ENCODE data around the gene AKAIN1.

AKAIN1 gene

DNA sequence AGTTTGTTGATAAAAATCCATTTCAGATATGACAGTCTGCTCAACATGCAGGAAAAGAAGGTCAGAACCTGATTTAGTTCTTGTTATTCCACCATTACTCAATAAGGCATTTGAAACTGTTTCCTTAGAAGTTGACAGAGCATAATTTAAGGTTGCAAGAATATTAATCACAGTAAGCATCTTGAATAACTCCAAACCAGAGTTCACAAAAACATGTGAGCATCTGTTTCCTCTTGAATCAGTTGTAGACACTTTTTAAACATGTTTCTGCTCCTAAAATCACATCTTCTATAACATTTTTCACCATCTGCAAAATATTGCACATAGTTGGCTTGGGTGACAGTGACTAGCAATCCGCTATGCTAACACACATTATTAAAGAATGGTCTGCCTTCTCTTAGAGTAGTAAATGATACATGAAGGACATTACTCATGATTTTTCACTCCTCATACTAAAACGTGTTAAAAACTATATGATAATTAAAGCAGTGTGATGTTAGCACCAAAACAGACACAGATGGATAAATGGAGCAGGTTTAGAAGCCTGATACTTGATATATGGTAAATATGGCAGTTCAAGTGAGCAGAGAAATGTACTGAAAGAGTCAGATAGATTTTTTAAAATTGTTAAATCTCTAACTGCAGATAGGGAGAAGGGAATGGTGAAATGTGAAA lies 30.3 kb downstream of the AKAIN1 start:
- H3K9me2 ChIP-seq (ENCODE audit: low read depth, low read length): no peaks in the 10 kb centered on the region
- no peaks in the 10 kb centered on the region for H3K9me3 ChIP-seq (ENCODE audit: low read length)
- H3K36me3 ChIP-seq (ENCODE audit: insufficient read depth, low read length): no peaks in the 10 kb centered on the region
- H3K4me1 ChIP-seq (ENCODE audit: insufficient read depth, low read length, severe bottlenecking): peaks cover 13% of the 10 kb centered on the region
- no peak for TF ChIP-seq EZH2 (IDR thresholded peaks at IDR 0.05; ENCODE audit: borderline replicate concordance, low read length)
- TF ChIP-seq, protein P1, sequence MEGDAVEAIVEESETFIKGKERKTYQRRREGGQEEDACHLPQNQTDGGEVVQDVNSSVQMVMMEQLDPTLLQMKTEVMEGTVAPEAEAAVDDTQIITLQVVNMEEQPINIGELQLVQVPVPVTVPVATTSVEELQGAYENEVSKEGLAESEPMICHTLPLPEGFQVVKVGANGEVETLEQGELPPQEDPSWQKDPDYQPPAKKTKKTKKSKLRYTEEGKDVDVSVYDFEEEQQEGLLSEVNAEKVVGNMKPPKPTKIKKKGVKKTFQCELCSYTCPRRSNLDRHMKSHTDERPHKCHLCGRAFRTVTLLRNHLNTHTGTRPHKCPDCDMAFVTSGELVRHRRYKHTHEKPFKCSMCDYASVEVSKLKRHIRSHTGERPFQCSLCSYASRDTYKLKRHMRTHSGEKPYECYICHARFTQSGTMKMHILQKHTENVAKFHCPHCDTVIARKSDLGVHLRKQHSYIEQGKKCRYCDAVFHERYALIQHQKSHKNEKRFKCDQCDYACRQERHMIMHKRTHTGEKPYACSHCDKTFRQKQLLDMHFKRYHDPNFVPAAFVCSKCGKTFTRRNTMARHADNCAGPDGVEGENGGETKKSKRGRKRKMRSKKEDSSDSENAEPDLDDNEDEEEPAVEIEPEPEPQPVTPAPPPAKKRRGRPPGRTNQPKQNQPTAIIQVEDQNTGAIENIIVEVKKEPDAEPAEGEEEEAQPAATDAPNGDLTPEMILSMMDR (IDR thresholded peaks at IDR 0.05; ENCODE audit: low read length): no peak
- no peaks in the 10 kb centered on the region for H3F3A ChIP-seq (ENCODE audit: insufficient read depth, low read length)
- H3K4me3 ChIP-seq (ENCODE audit: low read depth, low read length, poor library complexity, severe bottlenecking): no peak overlapping the region
- H3K4me2 ChIP-seq (ENCODE audit: low read length): no peak overlapping the region
- no peaks in the 10 kb centered on the region for H3K27me3 ChIP-seq (ENCODE audit: insufficient read depth, low read length)
- H3K9ac ChIP-seq (ENCODE audit: low read length): no peak overlapping the region
- H3K27ac ChIP-seq (ENCODE audit: low read depth, low read length, poor library complexity, severe bottlenecking): no peak overlapping the region
- H3K79me2 ChIP-seq (ENCODE audit: insufficient read depth, low read length): no peaks in the 10 kb centered on the region
- no peak overlapping the region for H2AFZ ChIP-seq (ENCODE audit: low read length)
- no peaks in the 10 kb centered on the region for H4K20me1 ChIP-seq (ENCODE audit: insufficient read depth, low read length)

- Histone ChIP-seq H3F3A (ENCODE audit: insufficient read depth, low read length) (no peaks in the 10 kb centered on the region), H3K36me3 (ENCODE audit: insufficient read depth, low read length) (no peaks in the 10 kb centered on the region), H3K9me3 (ENCODE audit: low read length) (no peaks in the 10 kb centered on the region), H3K9ac (ENCODE audit: low read length) (no peak overlapping the region), H3K9me2 (ENCODE audit: low read depth, low read length) (no peaks in the 10 kb centered on the region), H3K27ac (ENCODE audit: low read depth, low read length, poor library complexity, severe bottlenecking) (no peak overlapping the region), H3K4me1 (ENCODE audit: insufficient read depth, low read length, severe bottlenecking) (peaks cover 20% of the 10 kb centered on the region), H3K4me2 (ENCODE audit: low read length) (no peak overlapping the region), H3K4me3 (ENCODE audit: low read depth, low read length, poor library complexity, severe bottlenecking) (no peak overlapping the region), H3K79me2 (ENCODE audit: insufficient read depth, low read length) (no peaks in the 10 kb centered on the region), H4K20me1 (ENCODE audit: insufficient read depth, low read length) (no peaks in the 10 kb centered on the region), H3K27me3 (ENCODE audit: insufficient read depth, low read length) (no peaks in the 10 kb centered on the region), H2AFZ (ENCODE audit: low read length) (no peak overlapping the region)
- TF ChIP-seq, protein P1 (IDR thresholded peaks at IDR 0.05; ENCODE audit: low read length): no peak
- no peak for TF ChIP-seq EZH2 (IDR thresholded peaks at IDR 0.05; ENCODE audit: borderline replicate concordance, low read length)
Observed at GRCh38 chr18:5164903-5165302, 32.2 kb downstream of the AKAIN1 start.

GRCh38 chr18:5162111-5162510 lies 34.9 kb downstream of the AKAIN1 start:
- no peak overlapping the region for H2AFZ ChIP-seq (ENCODE audit: low read length)

More at GRCh38 chr18:5162111-5162510, 34.9 kb downstream of the AKAIN1 start:
- TF ChIP-seq, protein P1 (IDR thresholded peaks at IDR 0.05; ENCODE audit: low read length): no peak
- TF ChIP-seq EZH2 (IDR thresholded peaks at IDR 0.05; ENCODE audit: borderline replicate concordance, low read length): no peak
- H3K36me3 ChIP-seq (ENCODE audit: insufficient read depth, low read length): no peaks in the 10 kb centered on the region
- no peaks in the 10 kb centered on the region for H4K20me1 ChIP-seq (ENCODE audit: insufficient read depth, low read length)
- H3K4me3 ChIP-seq (ENCODE audit: low read depth, low read length, poor library complexity, severe bottlenecking): no peak overlapping the region
- no peak overlapping the region for H3K9ac ChIP-seq (ENCODE audit: low read length)
- H3F3A ChIP-seq (ENCODE audit: insufficient read depth, low read length): 0 out of 2 replicates have a peak, but pooled peaks cover 8% of the 10 kb centered on the region
- H3K79me2 ChIP-seq (ENCODE audit: insufficient read depth, low read length): no peaks in the 10 kb centered on the region
- no peak overlapping the region for H3K27ac ChIP-seq (ENCODE audit: low read depth, low read length, poor library complexity, severe bottlenecking)
- H3K9me3 ChIP-seq (ENCODE audit: low read length): no peaks in the 10 kb centered on the region
- H3K4me2 ChIP-seq (ENCODE audit: low read length): no peak overlapping the region
- H3K9me2 ChIP-seq (ENCODE audit: low read depth, low read length): no peaks in the 10 kb centered on the region
- no peaks in the 10 kb centered on the region for H3K27me3 ChIP-seq (ENCODE audit: insufficient read depth, low read length)
- peaks cover 39% of the 10 kb centered on the region for H3K4me1 ChIP-seq (ENCODE audit: insufficient read depth, low read length, severe bottlenecking)
